ENCODE data around the gene CDH13.

DNA sequence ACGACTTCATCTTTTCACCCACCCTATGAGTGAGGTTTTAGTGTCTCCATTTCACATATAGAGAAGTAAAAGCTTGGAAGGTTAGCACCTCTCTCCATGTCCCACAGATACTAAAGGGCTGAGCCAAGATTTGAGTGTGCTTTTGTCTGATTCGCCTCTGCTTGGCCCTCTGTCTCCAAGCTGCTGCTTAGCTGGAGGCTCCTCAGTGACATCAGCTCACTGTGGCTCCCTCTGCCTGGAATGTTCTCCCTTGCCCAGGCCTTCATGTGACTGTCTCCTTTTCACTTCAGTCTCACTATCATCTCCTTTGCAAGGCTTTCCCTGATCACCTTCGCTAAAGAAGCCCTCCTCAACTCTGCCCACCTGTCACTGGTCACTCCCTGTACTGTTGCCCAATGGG, 1096.5 kb downstream of the CDH13 start:
- TF ChIP-seq, protein P1, sequence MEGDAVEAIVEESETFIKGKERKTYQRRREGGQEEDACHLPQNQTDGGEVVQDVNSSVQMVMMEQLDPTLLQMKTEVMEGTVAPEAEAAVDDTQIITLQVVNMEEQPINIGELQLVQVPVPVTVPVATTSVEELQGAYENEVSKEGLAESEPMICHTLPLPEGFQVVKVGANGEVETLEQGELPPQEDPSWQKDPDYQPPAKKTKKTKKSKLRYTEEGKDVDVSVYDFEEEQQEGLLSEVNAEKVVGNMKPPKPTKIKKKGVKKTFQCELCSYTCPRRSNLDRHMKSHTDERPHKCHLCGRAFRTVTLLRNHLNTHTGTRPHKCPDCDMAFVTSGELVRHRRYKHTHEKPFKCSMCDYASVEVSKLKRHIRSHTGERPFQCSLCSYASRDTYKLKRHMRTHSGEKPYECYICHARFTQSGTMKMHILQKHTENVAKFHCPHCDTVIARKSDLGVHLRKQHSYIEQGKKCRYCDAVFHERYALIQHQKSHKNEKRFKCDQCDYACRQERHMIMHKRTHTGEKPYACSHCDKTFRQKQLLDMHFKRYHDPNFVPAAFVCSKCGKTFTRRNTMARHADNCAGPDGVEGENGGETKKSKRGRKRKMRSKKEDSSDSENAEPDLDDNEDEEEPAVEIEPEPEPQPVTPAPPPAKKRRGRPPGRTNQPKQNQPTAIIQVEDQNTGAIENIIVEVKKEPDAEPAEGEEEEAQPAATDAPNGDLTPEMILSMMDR (IDR thresholded peaks at IDR 0.05; ENCODE audit: low read length), result no peak
- no peak for TF ChIP-seq EZH2 (optimal IDR thresholded peaks at IDR 0.05; ENCODE audit: low read depth, low read length)
- no peak for TF ChIP-seq EZH2phosphoT487 (IDR thresholded peaks at IDR 0.05; ENCODE audit: low read length)
